Activated naive CD4-positive, alpha-beta T cell treated with anti-CD3 and anti-CD28 coated beads, Interleukin-2, amount 50 U/mL, for 16 hours (primary cell): ENCODE measurements around the gene AS3MT.

Source experiments
- DNase-seq: peaks from one replicate; pipeline ENCODE4 v3.0.0-alpha.2; 2020

AS3MT gene

DNA sequence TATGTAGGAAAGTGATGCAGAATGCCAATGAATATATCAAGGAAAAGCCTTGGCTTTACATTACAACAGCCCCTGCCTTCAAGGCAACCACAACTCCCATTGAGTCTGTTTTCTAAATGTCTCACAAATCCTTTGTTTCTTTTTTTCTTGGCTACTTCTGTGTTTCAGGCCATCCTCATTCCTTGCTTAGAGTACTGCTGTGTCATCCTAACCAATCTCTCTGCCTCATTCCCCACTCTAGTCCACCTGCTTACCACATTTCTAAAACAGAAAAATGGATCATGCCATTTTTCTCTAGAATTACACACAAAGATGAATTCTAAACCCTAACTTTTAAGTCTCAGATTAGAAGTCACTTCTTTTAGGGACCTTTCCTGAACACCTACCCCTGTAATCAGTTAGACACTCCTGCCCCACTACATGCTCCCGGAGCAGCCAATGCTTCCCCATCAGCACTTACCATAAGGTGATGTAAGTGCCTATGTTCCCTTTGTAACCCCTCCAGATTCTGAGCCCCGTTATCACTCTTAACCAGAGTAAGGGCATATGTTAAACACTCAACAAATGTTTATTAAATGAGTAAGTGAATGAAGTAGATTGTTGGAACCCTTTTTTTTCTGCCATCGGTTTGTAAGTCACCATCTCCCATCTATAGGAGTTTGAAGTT is 12.4 kb upstream of the AS3MT start:
- no peak for DNase-seq

DNA sequence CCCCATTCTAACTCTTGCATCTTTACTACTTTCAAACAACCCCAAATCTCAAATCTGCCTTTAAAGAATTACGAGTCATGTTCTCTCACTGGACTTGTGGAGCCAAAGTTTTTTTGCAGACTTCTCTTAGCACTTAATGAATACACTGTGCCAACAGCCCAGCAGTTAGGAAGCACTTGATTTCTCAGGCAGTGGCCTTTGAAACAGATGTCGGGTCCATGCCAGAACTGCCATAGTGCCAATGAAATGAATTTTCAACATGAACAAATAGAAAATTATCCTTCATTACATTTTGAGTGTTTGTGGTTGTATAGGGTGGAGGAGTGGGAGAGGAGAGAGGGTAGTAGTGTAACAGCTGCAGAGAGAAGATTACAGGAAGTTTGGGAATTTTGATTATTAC is 9.4 kb upstream of the AS3MT start:
- no peak for DNase-seq

DNA sequence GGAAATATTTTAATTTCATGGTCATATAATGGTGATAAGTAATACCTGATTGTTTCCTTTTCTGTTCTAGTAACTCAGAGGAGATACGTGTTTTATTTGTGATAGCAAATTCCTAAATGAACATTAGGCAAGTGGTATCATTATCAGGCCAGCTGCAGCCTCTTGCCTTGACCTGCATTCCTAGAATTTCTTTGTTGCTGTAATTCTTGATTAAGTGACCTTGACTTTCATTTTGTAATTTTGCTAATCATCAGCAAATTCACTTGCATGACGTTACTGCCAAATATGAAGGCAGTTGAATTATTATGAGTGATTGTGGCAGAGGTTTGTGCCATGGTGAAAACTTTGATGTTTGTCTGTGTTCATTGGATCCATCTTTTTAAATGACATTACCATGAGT is 5.6 kb upstream of the AS3MT start:
- DNase-seq: no peak

DNA sequence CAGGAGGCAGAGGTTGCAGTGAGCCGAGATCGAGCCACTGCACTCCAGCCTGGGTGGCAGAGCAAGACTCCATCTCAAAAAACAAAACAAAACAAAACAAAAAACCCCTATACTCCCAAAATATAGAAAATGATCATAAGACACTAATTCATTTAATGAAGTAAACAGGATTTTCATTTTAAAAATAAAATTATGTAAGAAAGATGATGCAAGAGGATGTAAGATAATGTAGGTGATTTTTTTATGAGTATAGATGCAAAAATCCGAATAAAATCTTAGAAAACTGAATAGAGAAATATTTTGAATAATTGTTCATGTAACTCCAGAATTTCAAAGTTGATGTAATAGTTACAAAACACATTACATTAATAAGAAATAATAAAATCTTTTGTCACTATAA is 3.6 kb upstream of the AS3MT start:
- DNase-seq: no peak

DNA sequence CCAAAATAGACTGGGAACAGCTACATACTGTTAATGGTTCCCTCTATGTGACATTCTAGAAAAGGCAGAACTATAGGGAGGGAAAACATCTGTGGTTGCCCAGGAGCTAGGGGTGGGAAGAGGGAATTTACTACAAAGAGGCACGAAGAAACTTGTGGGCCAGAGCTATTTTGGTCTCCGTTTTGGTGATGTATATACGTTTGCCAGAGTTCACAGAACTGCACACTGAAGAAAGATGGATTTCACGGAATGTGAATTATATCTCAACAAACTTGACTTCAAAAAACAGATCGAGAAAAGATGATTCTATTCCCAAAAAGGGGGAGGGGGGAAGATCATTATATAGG is 386 bp upstream of the AS3MT start:
- no peak for DNase-seq

DNA sequence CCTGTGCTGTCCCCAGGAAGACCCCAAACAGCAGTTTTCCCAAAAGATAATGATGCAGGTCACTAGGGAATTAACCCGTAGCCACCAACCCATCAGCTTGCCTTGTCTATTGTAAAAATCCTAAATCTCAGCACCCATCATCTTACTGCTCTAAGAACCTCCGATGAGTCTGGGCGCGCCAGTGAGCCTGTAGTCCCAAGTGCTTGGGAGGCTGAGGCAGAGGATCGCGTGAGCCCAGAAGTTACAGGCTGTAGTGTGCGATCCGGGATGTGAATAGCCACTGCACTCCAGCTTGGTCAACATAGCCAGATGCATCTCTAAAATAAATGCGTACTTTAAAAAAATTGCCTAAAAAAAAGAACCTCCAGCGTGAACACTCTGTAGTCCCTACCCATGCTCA is 951 bp downstream of the AS3MT start:
- DNase-seq: no peak

DNA sequence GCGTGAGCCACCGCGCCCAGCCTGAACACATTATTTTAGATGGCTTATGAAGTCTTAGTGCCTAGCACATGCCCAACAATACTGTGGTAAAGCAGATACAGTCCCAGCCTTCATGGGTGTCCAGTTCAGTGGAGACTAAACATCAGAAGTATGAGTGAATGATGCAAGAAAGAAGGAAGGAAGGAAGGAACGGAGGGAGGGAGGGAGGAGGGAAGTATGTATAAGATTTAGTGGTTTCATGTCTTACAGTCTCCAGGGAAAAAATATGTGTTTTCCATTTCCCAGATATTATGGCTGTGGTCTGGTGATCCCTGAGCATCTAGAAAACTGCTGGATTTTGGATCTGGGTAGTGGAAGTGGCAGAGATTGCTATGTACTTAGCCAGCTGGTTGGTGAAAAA is 2.9 kb downstream of the AS3MT start:
- DNase-seq: no peak

DNA sequence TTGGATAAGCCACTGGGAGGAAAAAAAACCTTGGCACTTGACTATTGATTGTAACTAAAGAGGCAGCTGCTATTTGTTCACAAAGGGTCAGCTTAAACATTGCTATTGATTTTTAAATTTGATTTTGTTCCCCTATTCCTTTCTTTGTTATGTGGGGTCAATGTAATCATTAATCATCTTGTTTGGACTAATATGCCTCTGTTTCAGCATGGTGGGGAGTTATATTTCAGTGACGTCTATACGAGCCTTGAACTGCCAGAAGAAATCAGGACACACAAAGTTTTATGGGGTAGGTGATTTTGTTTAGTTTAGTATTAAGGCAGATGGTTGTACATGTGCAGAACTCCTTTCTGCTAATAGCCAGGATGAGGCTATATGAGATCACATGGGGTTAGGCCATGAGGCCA is 7.5 kb downstream of the AS3MT start:
- DNase-seq: no peak

DNA sequence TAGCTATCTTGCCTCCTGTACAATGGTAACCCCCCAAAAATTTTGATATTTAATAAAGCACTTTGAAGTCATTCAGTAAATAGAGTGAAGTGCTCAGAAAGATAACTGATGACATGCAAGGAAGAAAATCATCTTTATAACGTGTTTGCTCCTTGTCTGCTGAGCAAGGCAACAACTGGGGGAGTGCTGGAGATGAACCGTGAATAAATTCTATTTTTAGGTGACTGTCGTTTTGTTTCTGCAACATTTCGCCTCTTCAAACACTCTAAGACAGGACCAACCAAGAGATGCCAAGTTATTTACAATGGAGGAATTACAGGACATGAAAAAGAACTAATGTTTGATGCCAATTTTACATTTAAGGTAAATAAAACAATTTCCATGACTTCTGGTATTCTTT is 9.4 kb downstream of the AS3MT start:
- DNase-seq: no peak

DNA sequence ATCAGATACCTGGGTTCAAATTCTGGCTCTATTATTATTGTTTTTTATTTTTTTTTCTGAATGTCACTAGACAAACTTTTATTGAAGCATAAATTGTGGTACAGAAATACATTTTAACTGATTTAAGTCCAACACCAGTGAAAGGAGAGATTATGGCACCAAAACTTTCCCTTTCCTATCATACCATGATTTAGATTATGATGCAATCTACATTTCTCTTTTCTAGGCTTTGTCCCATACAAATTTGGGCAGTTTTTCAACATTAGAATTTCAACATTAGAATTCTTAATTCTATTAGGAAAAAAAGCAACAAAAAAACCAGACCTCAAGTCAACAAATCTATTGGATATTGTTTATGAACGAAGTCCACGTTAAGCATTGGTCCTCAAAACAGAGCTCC is 11.0 kb downstream of the AS3MT start:
- DNase-seq: no peak

DNA sequence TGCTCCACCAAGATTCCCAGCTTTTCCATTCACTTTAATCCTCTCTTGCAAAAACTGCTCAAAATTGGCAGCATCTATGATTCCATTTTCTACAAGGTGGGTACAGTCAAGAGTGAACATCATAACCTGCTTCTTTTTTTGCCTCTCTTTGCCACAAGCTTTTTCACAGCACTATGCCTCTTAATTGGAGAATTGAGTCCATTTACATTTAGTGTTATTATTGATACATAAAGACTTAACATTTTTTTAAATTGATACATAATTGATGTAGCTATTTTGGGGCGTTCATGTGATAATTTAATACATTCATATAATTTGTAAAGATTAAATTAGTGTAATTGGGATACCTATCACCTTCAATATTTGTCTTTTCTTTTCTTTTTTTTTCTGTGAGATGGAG is 18.8 kb downstream of the AS3MT start:
- DNase-seq: no peak

DNA sequence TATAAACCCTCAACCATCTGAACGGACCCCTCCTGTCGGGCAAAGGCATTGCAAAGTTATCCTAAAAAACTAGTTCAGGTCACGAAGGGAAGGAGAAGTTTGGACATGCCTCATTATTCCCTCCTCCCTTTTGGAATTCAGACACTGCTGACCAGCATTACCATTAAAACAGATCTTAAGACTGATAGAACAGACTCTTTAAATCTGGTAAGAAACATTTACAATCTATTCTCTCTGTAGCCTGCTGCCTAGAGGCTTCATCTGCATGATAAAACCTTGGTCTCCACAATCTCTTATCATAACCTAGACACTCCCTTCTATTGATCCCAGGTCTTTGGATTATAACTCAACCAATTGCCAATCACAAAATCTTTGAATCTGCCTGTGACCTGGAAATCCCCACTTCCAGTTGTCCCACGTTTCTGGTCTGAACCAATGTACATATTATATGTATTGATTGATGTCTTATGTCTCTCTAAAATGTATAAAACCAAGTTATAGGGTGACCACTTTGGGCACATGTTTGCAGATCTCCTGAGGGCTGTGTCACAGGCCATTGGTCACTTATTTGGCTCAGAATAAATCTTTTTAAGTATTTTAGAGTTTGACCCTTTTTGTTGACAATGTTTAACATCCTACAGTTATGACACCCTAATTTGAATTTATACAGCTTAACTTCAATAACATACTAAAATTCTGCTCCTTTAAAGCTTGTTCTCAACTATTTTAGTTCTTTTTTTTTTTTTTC is 25.4 kb downstream of the AS3MT start:
- DNase-seq: no peak

DNA sequence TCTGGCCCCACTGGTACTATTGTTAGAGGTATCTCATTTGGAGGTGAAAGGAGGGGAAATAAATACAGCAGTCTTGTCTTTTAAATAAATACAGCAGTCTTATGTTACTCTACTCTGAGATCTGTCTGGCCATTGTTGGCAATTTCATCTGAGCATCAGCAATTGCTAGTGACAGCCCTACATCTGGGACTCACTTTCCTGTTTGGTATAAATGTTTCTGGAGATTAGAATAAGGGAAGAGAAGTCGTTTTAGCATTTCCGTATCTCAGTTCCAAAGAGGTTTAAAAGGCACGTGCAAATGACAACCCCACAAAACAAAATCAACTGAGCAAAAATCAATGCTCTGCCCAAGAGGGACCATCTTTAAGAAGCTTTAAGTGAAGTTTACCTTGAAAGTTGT is 30.7 kb downstream of the AS3MT start:
- no peak for DNase-seq

DNA sequence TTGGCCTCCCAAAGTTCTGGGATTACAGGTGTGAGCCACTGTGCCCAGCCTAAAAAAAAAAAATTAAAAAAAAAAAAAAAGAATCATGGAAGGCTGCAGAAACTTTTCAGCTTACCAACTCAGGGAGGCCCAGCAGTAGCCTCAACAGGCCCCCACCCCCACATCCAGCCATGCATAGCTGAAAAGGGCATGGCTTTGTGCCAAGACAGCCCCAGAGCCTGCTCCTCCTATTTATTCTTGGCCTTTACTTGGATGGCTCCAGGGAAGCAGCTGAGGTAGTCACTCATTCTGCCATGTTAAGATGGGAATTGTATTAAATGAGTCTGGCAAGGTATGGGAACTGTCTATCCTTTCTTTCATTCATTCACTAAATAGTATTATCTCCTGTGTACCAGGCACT is 35.1 kb downstream of the AS3MT start:
- DNase-seq: no peak

DNA sequence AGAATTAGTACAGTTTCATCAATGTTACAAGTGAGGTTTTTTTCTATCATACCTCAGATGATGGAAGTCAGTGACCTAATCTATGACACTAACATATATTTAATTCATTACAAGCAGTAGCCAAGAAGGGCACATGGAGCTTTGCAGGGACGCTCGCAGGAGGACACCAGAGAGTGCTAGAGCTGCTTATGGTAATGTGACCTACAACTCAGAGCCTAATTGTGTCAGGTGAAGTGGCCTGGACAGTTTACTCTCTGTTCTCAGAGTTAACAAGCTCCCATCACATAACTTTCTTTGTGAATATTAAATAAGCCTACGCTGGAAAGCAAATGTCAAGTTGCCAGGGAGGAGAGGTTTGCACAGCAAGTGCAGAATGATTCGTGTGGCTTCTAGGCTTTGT is 37.2 kb downstream of the AS3MT start:
- no peak for DNase-seq

DNA sequence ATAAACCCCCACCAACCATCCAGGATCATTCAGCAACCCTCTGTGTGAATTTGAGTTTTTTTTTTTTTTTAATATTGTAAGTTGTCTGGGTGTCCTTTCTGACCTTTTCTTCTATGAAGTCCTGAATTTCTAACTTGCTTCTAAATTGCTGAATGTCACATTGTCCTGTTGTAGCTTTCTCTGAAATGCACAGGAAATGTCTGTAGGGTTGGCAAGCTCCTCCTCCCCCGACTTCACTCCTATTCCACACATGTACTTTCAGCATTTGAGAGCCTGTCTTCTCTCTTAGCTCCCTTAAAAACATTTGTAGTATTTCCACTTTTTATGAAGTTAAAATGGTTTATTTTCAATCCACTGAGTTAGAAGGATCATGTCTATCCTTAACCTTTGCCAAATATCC is 45.5 kb downstream of the AS3MT start:
- no peak for DNase-seq

DNA sequence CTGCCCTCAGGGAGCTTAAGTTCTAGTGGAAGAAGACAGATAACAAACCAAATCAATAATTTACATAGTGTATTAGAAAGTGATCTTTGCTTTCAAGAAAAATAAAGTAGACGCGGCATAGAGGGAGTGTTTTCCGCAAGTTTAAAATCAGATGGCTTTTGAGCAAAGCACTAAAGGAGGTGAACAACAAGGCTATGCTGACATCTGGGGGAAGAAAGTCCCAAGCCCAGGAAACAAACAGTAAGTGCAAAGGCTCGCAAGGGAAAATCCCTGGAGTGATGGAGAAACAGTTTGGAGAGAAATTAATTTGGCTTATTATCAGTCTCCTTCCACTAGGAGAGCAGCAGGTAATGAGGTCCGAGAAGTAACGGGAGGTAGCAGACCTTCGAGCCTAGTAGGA is 46.9 kb downstream of the AS3MT start:
- DNase-seq: no peak

DNA sequence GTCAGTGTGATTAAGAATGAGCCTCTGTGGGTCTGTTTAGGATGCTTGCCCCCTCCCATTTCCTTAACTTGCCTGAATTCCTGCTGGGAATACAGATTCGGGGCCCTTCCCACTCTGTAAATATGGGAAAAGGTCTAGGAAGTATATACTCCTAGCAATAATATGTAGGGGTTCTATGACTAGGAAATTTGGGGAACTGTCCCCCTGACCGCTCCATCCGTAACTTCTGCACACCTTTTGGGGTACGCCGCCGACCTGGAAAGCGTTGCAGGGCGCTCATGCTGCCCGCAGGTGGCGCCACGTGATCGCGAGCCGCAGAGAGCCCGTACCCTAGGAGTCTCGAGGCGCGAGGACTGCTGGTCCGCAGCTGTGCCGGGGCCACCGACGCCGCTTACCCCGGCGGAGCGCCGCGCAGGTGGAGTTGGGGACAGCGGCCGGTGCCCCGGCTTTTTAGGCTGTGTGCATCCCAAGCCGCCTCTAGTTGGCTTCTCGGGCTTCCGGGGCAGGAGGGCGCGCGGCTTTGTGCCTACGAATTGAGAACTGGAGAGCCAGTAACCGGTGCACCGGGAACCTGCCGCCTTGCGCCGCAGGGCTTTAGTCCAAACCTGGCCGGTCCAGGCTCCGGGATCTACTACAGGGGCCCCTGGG is 48.2 kb downstream of the AS3MT start:
- peak; percentile 82 for DNase-seq

DNA sequence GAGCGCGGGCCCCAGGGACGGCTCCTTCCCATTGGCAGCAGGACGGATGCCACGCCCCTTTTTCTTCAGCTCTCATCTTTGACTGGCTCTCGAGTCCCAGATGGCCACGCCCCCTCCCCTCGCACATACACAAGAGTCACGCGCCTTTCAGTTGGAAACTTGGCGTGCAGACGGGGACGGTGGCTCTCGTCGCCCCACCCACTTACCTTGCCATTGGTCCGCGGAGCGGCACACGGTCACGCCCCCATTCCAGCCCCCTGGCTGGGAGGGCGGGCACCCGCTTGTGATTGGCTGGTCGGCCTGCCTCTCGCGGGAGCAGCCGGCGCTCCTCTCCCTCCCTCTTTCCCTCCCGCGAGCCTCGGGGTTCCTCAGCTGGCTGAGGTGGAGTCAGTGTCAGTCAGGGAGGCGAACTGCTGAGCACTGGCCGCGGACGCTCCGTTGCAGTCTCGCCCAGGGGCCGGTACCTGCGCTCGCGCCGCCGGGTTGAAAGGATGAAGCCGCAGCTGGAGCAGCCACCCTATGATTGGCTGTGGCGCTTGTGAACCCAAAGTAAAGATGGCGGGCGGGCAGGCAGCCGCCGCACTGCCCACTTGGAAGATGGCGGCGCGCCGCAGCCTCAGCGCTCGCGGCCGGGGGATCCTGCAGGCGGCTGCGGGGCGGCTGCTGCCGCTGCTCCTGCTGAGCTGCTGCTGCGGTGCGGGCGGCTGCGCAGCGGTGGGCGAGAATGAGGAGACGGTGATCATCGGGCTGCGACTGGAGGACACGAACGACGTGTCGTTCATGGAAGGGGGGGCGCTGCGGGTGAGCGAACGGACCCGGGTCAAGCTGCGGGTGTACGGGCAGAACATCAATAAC is 48.9 kb downstream of the AS3MT start, which contains the start of gene CNNM2:
Gene CNNM2, plus strand, starts transcription at position 333 of the 855 bp plus-strand sequence. Its CDS starts 187 bp downstream, at position 520.
- peak; percentile 100 for DNase-seq

DNA sequence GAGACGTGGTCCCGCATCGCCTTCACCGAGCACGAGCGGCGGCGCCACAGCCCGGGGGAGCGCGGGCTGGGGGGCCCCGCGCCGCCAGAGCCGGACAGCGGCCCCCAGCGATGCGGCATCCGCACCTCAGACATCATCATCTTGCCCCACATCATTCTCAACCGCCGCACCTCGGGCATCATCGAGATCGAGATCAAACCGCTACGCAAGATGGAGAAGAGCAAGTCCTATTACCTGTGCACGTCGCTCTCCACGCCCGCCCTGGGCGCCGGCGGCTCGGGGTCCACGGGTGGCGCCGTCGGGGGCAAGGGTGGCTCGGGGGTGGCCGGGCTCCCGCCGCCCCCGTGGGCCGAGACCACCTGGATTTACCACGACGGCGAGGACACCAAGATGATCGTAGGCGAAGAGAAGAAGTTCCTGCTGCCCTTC is 49.6 kb downstream of the AS3MT start:
- peak; percentile 42 for DNase-seq

DNA sequence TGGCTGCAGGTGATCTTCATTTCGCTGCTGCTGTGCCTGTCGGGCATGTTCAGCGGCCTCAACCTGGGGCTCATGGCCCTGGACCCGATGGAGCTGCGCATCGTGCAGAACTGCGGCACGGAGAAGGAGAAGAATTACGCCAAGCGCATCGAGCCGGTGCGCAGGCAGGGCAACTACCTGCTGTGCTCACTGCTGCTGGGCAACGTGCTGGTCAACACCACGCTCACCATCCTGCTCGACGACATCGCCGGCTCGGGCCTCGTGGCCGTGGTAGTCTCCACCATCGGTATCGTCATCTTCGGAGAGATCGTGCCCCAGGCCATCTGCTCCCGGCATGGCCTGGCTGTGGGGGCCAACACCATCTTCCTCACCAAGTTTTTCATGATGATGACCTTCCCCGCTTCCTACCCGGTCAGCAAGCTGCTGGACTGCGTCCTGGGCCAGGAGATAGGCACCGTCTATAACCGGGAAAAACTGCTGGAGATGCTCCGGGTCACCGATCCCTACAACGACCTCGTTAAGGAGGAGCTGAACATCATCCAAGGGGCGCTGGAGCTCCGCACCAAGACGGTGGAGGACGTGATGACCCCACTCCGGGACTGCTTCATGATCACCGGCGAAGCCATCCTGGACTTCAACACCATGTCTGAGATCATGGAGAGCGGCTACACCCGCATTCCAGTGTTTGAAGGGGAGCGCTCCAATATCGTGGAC is 50.1 kb downstream of the AS3MT start:
- DNase-seq: peak; percentile 20

DNA sequence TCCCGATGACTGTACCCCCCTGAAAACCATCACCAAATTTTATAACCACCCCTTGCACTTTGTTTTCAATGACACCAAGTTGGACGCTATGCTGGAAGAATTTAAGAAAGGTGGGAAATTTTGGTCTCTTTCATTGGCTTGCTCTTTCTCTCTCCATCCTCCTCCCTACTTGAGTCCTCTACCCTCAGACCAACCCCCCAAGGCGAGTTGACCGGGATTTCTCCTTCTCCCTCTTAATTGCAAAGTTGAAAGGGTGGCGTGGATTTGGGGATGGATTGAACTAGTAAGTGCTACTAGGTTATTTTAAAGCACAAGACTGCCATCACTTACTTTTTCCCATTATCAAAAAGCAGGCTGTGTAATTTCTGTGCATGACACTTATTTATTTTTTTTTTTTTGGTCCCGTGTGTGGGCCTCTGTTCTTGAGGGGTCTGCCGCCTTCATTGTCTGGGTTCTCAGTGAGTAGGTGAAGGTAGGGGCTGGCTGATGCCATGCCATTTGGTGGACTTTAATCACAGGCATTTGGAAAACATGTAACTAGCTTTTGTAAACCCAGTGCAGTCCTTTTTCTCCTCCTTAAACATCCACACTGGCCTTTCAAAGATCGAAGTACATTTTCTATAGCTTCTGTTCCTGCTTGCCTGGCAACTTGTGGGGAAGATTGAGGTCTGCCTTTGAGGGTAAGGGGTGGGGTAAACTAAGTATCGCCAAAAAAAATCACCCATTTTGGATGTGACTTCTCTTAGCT is 50.9 kb downstream of the AS3MT start:
- DNase-seq: no peak
